GM12874 (cell line): ENCODE measurements around the gene HES5.

ENCODE experiments used
- TF ChIP-seq, protein P1 (sequence below): IDR thresholded peaks from 2 replicates; pipeline ENCODE4 v1.5.1; 2011; ENCODE audit warnings: low read depth, mild to moderate bottlenecking, control low read depth, low read length, moderate library complexity; ENCODE audit not compliant: insufficient read depth

Gene HES5

GRCh38 chr1:2516124-2516523, 13.9 kb downstream of the HES5 start:
- TF ChIP-seq, protein P1, sequence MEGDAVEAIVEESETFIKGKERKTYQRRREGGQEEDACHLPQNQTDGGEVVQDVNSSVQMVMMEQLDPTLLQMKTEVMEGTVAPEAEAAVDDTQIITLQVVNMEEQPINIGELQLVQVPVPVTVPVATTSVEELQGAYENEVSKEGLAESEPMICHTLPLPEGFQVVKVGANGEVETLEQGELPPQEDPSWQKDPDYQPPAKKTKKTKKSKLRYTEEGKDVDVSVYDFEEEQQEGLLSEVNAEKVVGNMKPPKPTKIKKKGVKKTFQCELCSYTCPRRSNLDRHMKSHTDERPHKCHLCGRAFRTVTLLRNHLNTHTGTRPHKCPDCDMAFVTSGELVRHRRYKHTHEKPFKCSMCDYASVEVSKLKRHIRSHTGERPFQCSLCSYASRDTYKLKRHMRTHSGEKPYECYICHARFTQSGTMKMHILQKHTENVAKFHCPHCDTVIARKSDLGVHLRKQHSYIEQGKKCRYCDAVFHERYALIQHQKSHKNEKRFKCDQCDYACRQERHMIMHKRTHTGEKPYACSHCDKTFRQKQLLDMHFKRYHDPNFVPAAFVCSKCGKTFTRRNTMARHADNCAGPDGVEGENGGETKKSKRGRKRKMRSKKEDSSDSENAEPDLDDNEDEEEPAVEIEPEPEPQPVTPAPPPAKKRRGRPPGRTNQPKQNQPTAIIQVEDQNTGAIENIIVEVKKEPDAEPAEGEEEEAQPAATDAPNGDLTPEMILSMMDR: no peak

DNA sequence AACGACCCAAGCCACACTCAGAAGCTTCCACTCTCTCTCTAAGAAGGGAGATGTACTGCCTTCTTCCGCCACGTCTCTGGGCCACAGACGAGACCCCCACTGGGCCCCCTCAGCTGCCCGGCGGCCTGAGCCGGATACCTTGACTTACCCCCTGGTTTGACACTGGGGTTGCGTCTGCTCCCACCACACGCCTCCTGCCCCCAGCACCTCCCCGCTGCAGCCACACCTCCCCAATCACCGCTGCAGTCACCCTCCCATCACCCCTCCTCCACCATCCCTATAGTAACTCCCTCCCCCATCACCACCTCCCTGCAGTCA, 14.3 kb downstream of the HES5 start:
- TF ChIP-seq, protein P1: no peak

DNA sequence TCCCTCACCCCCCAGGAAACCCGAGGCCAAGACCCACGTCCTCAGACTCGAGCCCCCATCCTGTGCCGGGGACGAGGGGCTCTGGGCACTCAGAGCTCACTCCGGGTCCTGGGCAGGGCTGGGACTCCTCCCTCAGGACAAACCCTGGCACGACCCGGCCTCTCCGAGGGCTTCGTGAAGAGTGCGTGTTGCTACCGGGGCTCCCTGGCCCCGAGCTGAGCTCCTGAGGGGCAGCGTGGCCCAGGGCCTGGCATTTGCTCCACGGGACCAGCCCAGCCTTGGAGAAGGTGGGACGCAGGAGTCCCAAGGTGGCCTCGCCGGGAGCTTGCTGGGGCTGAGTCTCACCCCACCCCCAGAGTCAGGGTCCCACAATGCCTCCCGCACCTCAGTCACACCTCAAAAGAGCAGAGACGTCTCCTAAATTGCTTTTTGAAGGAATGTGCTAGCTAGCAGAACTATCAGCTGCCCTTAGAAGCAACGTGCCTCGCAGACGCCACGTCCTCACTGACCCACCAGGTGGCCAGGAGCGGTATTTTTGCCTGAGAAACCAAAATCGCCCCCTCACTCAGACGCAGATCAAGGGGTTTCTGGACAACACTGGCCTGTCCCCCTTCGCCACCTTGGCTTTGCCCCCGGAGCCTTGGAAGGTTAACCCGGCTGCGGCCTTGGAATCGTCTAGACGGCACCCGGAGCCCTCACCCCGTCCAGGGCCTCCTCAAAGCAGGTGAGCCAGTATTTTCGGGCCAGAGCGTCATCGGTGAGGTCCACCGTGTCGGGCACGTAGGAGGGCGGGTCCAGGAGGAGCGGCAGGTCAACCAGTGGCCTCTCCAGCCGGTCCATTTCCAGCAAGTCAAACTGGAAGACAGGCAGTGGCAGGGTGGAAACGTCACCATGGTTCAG, 14.9 kb downstream of the HES5 start:
- TF ChIP-seq, protein P1: no peak

DNA sequence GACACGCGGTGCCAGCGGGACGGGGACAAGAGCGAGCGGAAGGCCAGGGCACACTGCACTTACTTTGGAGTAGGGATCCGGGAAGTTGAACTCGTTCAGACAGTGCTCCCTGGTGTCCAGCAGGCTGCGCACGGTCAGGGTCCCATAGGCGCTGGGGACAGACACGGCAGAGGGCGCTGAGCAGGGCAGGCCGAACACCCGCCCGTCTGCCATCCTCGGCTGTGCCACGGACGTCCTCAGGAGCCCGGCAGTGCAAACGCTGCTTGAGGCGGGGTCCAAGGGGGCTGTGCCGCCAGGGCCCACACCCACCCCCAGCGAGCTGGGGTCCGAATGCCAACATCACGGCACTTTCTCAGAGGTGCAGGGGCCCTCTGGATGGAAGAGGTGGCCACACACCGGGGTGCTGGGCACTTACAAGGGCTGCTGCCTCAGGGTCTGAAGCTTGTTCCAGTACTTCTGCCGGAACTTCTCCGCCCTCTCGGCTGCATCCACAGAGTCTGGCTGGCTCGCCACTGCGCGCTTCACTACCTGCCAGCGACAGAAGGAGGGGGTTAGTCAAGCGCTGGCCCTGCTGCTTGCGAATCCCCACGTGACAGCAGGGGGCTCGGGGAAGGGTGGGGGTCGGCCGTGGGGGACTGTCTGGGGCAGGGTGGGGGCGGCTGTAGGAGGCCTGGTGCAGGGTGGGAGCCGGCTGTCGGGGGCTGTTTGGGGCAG, 16.0 kb downstream of the HES5 start:
- TF ChIP-seq, protein P1: no peak

DNA sequence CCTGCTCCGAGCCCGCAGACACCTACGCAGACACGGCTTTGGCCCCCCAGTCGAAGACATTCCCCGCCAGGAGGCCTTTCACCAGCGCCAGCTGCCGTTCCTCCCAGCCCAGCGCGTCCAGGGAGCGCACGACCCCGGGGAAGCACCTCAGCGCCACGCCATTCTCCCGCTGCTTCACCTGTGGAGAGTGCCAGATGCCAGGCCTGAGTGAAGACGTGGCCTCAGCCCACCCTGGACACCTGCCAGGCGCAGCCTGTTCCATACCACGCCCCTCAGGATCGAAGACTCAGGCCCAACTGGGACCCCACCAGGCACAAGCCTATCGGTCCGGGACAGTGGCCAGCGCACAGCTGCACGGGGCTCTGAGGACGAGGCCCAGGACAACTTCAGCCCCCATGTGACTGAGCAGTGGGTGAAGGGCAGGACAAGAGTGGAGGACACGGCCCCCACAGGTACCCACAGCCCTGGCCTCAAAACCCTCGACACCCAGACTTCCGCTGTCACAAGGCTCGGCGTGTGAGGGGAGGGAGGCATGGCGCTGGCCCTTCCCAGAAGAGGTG, 17.1 kb downstream of the HES5 start:
- TF ChIP-seq, protein P1: no peak

GRCh38 chr1:2510366-2511155, 19.5 kb downstream of the HES5 start:
- TF ChIP-seq, protein P1: no peak

GRCh38 chr1:2509589-2509988, 20.5 kb downstream of the HES5 start:
- TF ChIP-seq, protein P1: no peak
